IMR-90 (cell line): Measurements from ENCODE around the gene SH3BP2. TPM values are rescaled to one million over a fixed set of nuclear protein-coding genes. Genes with fewer than 3 reads are reported as not detected.

Experiments
- ATAC-seq: fragments of 200-7000 bp; cut with Tn5 transposase; 2 replicates; pipeline ENCODE4 v1.9.1; 2020; ENCODE audit warnings: low read depth, mild to moderate bottlenecking, moderate library complexity
- BruUV-seq: library from RNA; stranded (reverse); fragments of 400-500 nt; replicated peaks from 2 replicates; lab custom pipeline; 2021; lab: Mats Ljungman, UMichigan
- CTCF ChIA-PET: fragments of 300-600 bp; formaldehyde crosslinking; extraction: SDS; loops from one replicate; lab custom pipeline; 2021; ENCODE audit warnings: antibody characterized with exemption; lab: Yijun Ruan, JAX
- POLR2A ChIA-PET: fragments of 300-600 bp; sonication (Branson Sonifier 250); formaldehyde crosslinking; loops from one replicate; lab custom pipeline; 2022; ENCODE audit warnings: antibody characterized with exemption; ENCODE audit not compliant: unreplicated experiment; lab: Charles Lee
- DNase-seq: peaks from one replicate; pipeline ENCODE4 v3.0.0; 2013
- H2AFZ ChIP-seq: replicated peaks from 2 replicates; pipeline ENCODE3; 2013; ENCODE audit warnings: low read length, mild to moderate bottlenecking; ENCODE audit not compliant: poor library complexity
- H2AK5ac ChIP-seq: 2 replicates; pipeline ENCODE4 v1.6.1; 2013; ENCODE audit warnings: low read depth, low read length, inconsistent platforms
- H2AK9ac ChIP-seq: replicated peaks from 2 replicates; pipeline ENCODE3; 2013; ENCODE audit warnings: mild to moderate bottlenecking, low read depth, low read length, moderate library complexity; ENCODE audit not compliant: poor library complexity
- H2BK120ac ChIP-seq: 2 replicates; pipeline ENCODE4 v1.6.1; 2013; ENCODE audit warnings: low read depth, low read length, inconsistent platforms
- H2BK15ac ChIP-seq: 3 replicates; pipeline ENCODE4 v1.6.1; 2013; ENCODE audit warnings: low read depth, low read length, inconsistent platforms
- H2BK20ac ChIP-seq: 2 replicates; pipeline ENCODE4 v1.6.1; 2013; ENCODE audit warnings: low read depth, mild to moderate bottlenecking, inconsistent platforms, low read length, moderate library complexity
- H2BK5ac ChIP-seq: 2 replicates; pipeline ENCODE4 v1.6.1; 2013; ENCODE audit warnings: mild to moderate bottlenecking, low read depth, low read length, inconsistent platforms; ENCODE audit not compliant: poor library complexity, severe bottlenecking
- H3K14ac ChIP-seq: replicated peaks from 2 replicates; pipeline ENCODE4 v1.6.1; 2013; ENCODE audit warnings: low read depth, low read length, inconsistent platforms
- H3K18ac ChIP-seq: 2 replicates; pipeline ENCODE4 v1.6.1; 2013; ENCODE audit warnings: low read depth, low read length, control low read depth
- H3K23ac ChIP-seq: 2 replicates; pipeline ENCODE4 v1.6.1; 2013; ENCODE audit warnings: low read depth, low read length, inconsistent platforms
- H3K27ac ChIP-seq: 2 replicates; pipeline ENCODE4 v1.5.1; 2013; ENCODE audit warnings: mild to moderate bottlenecking, control low read depth, low read length; ENCODE audit not compliant: insufficient read depth
- H3K27me3 ChIP-seq: 2 replicates; pipeline ENCODE4 v1.6.1; 2013; ENCODE audit warnings: low read length; ENCODE audit not compliant: control insufficient read depth, insufficient read depth
- H3K36me3 ChIP-seq: 2 replicates; pipeline ENCODE4 v1.6.1; 2013; ENCODE audit warnings: low read length, mixed read lengths; ENCODE audit not compliant: control insufficient read depth, insufficient read depth
- H3K4ac ChIP-seq: 2 replicates; pipeline ENCODE4 v1.6.1; 2013; ENCODE audit warnings: low read depth, low read length, inconsistent platforms
- H3K4me1 ChIP-seq: 2 replicates; pipeline ENCODE4 v1.6.1; 2013; ENCODE audit warnings: low read length, mixed read lengths; ENCODE audit not compliant: control insufficient read depth, insufficient read depth
- H3K4me2 ChIP-seq: 2 replicates; pipeline ENCODE4 v1.6.1; 2013; ENCODE audit warnings: low read depth, mild to moderate bottlenecking, control low read depth, low read length, moderate library complexity
- H3K4me3 ChIP-seq: 2 replicates; pipeline ENCODE4 v1.5.1; 2013; ENCODE audit warnings: low read depth, mild to moderate bottlenecking, control low read depth, low read length, moderate library complexity; ENCODE audit not compliant: insufficient read depth
- H3K56ac ChIP-seq: 2 replicates; pipeline ENCODE4 v1.6.1; 2013; ENCODE audit warnings: low read length, inconsistent platforms; ENCODE audit not compliant: insufficient read depth; ENCODE audit errors: extremely low read depth
- H3K79me1 ChIP-seq, 2 experiments: 2 replicates each; pipeline ENCODE4 v1.6.1; 2013; ENCODE audit warnings: low read length in 2 of 2, inconsistent platforms in 1 of 2, low read depth in 1 of 2
- H3K9ac ChIP-seq: 2 replicates; pipeline ENCODE4 v1.6.1; 2013; ENCODE audit warnings: low read depth, low read length, control low read depth
- H3K9me1 ChIP-seq: 2 replicates; pipeline ENCODE4 v1.6.1; 2013; ENCODE audit warnings: low read length, inconsistent platforms; ENCODE audit not compliant: insufficient read depth
- H3K9me3 ChIP-seq: 2 replicates; pipeline ENCODE4 v1.6.1; 2013; ENCODE audit warnings: low read length; ENCODE audit not compliant: control insufficient read depth, insufficient read depth
- H4K20me1 ChIP-seq: 2 replicates; pipeline ENCODE4 v1.6.1; 2013; ENCODE audit warnings: low read length, inconsistent platforms; ENCODE audit not compliant: insufficient read depth
- H4K5ac ChIP-seq: 2 replicates; pipeline ENCODE4 v1.6.1; 2013; ENCODE audit warnings: mild to moderate bottlenecking, low read depth, low read length, control low read depth
- H4K8ac ChIP-seq, 2 experiments: 2 replicates each; pipeline ENCODE4 v1.6.1; 2013; ENCODE audit warnings: low read depth in 2 of 2, low read length in 2 of 2, control low read depth in 1 of 2, inconsistent platforms in 1 of 2
- H4K91ac ChIP-seq: 2 replicates; pipeline ENCODE4 v1.6.1; 2013; ENCODE audit warnings: low read depth, low read length, inconsistent platforms; ENCODE audit not compliant: insufficient read depth
- FOS ChIP-seq: fragments of 150-350 bp; IDR thresholded peaks from 2 replicates; pipeline ENCODE4 v1.6.1; 2016; ENCODE audit warnings: low read depth, low read length
- MXI1 ChIP-seq: IDR thresholded peaks from 2 replicates; pipeline ENCODE4 v1.6.1; 2012; ENCODE audit warnings: low read depth, mild to moderate bottlenecking, low read length, moderate library complexity, borderline replicate concordance
- NFE2L2 ChIP-seq: fragments of 150-350 bp; IDR thresholded peaks from 2 replicates; pipeline ENCODE4 v1.6.1; 2016; ENCODE audit warnings: low read depth, mild to moderate bottlenecking, low read length
- USF2 ChIP-seq: fragments of 150-350 bp; IDR thresholded peaks from 2 replicates; pipeline ENCODE4 v1.6.1; 2017; ENCODE audit warnings: mild to moderate bottlenecking, antibody characterized with exemption, low read length, low read depth
- WGBS, 2 experiments: methylation state at CpG; one replicate each; pipeline versions ENCODE4 v1.1.5 to v1.1.7; 2013; ENCODE audit warnings: missing lambda C conversion rate in 2 of 2; ENCODE audit not compliant: insufficient read length in 1 of 2; ENCODE audit errors: extremely low coverage in 2 of 2; 5-methylcytosine and 5-hydroxymethylcytosine counted together
- dilution Hi-C: fragments of 300-500 bp; cut with HindIII; formaldehyde crosslinking; loops from one replicate; pipeline ENCODE4 v1.14.3; 2018; ENCODE audit warnings: low sequenced_read_pairs; ENCODE audit not compliant: unreplicated experiment
- in situ Hi-C: fragments of 300-500 bp; cut with MboI; formaldehyde crosslinking; loops from 3 replicates; pipeline ENCODE4 v1.14.3; 2019; ENCODE audit warnings: low sequenced_read_pairs, inconsistent platforms, mixed read lengths
- intact Hi-C: fragments of 100-400 bp; cut with micrococcal nuclease; formaldehyde crosslinking; loops from 2 replicates; pipeline ENCODE4 v1.10.0; 2022
- polyA plus RNA-seq, 3 experiments: library from polyadenylated mRNA; depleted of rRNA; stranded (reverse); fragments of >200 nt; gene quantifications; 2 replicates each; pipeline ENCODE4 v1.2.3, GENCODE V29; 2012; ENCODE audit warnings: low replicate concordance in 1 of 3
- total RNA-seq: library from RNA; depleted of rRNA; stranded (reverse); fragments of >200 nt; gene quantifications from 2 replicates; pipeline ENCODE4 v1.2.3, GENCODE V29; 2012
- TF ChIP-seq, protein P1 (sequence below): fragments of 150-350 bp; IDR thresholded peaks from 2 replicates; pipeline ENCODE4 v1.6.1; 2016; ENCODE audit warnings: low read depth, mild to moderate bottlenecking, low read length, moderate library complexity, borderline replicate concordance

SH3BP2 gene
- total and polyA plus RNA-seq, 2 of the 4 experiments (the other 2 are of a cell fraction): 9.0 to 37.2 TPM

DNA sequence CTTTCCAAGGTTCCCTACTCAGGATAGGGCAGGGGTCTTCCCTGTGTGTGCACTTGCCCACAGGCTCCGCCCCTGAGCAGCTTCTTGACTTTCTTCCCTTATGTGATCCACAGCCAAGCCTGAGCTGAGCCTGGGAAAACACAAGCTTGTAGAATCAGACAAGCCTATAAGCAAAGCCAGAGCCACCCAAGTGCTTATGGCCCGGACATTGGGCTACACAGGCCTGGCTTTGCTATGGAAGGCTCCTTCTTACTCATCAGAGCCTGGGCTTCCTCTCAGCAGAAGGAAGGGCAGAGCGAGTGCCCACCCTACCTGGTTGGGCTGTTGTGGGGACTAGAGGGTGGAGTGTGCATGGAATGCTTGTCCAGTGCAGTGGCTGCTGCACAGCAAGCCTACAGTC, 35.5 kb upstream of the SH3BP2 start:
- H3K27me3 ChIP-seq: no peaks in the 10 kb centered on the region
- no peak overlapping the region for H4K91ac ChIP-seq
- peaks cover 9% of the 10 kb centered on the region for H4K20me1 ChIP-seq
- peaks cover 20 to 33% of the 10 kb centered on the region in 2 experiments for H3K79me1 ChIP-seq
- peak overlapping the region; percentile 65 for H2AFZ ChIP-seq
- TF ChIP-seq MXI1: no peak
- no peak for TF ChIP-seq USF2
- no peak for TF ChIP-seq NFE2L2
- TF ChIP-seq FOS: no peak
- TF ChIP-seq, protein P1, sequence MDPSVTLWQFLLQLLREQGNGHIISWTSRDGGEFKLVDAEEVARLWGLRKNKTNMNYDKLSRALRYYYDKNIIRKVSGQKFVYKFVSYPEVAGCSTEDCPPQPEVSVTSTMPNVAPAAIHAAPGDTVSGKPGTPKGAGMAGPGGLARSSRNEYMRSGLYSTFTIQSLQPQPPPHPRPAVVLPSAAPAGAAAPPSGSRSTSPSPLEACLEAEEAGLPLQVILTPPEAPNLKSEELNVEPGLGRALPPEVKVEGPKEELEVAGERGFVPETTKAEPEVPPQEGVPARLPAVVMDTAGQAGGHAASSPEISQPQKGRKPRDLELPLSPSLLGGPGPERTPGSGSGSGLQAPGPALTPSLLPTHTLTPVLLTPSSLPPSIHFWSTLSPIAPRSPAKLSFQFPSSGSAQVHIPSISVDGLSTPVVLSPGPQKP: no peak
- no peak overlapping the region for H3K4me2 ChIP-seq
- H2BK5ac ChIP-seq: no peak overlapping the region
- ATAC-seq: no peak
- intact Hi-C loops: no loop called here
- no TSS peak for BruUV-seq
- no peak overlapping the region for H3K27ac ChIP-seq
- in situ Hi-C loops: loop anchor here (25.0 kb wide), 1 partner anchor 280 kb away; no protein-coding TSS in a partner anchor
- H3K9me1 ChIP-seq: peaks cover 16% of the 10 kb centered on the region
- dilution Hi-C loops: no loop called here
- H3K9me3 ChIP-seq: no peaks in the 10 kb centered on the region
- no peak overlapping the region for H2BK20ac ChIP-seq
- H3K36me3 ChIP-seq: peaks cover 2% of the 10 kb centered on the region; the same call in 1 of the 2 replicates
- no peak overlapping the region for H3K14ac ChIP-seq
- H3K56ac ChIP-seq: no peak overlapping the region
- ChIA-PET CTCF (no interaction called here), POLR2A (no interaction called here)
- no peak overlapping the region for H3K23ac ChIP-seq
- H4K8ac ChIP-seq: no peak overlapping the region
- H4K5ac ChIP-seq: no peak overlapping the region
- WGBS, 2 experiments: no CpG with 5 or more reads among the region's 3 CpGs
- no peak overlapping the region for H2AK5ac ChIP-seq
- peaks cover 8% of the 10 kb centered on the region for H3K4me1 ChIP-seq
- no peak overlapping the region for H2BK120ac ChIP-seq
- H3K18ac ChIP-seq: no peak overlapping the region
- H3K4me3 ChIP-seq: no peak overlapping the region
- H2BK15ac ChIP-seq: no peak overlapping the region
- H3K9ac ChIP-seq: no peak overlapping the region
- no peak for DNase-seq
- no peak overlapping the region for H3K4ac ChIP-seq
- H2AK9ac ChIP-seq: peak overlapping the region; percentile 68
